ENCODE measurements around the gene MMD. TPM values are rescaled to one million over a fixed set of nuclear protein-coding genes. Genes with fewer than 3 reads are reported as not detected.
A peak's percentile ranks its signal among the peaks of the same experiment; 100 is the strongest.

MMD gene
- total and polyA plus RNA-seq, 9 of the 15 experiments (the other 6 are each of a cell fraction or from before 2014, with no cell fraction given) = 3.1 to 18.9 (median 10.7) TPM

DNA sequence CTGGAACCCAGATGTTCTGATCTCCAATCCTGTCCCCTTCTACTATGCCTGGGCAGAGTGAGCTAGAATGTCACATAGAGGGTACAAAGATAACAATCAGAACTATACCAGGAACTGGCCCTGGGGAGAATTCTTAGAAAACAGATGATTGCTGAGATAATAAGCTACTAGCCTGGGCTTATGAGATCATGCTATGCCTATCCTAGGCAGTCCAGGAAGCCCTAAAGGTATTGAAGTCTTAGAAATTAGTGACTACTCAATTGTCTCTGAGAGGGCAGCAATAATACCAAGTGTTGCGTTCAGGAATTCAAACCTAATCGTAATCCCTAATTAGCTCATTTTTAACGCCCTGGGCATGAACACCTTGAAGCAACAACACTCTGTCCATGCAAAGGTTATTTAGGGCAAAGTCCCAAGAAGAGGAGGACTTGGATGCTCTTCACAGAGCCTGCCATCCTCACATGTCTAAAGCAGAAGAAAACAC, 77.1 kb downstream of the MMD start (continued):
- TF ChIP-seq, protein P1, sequence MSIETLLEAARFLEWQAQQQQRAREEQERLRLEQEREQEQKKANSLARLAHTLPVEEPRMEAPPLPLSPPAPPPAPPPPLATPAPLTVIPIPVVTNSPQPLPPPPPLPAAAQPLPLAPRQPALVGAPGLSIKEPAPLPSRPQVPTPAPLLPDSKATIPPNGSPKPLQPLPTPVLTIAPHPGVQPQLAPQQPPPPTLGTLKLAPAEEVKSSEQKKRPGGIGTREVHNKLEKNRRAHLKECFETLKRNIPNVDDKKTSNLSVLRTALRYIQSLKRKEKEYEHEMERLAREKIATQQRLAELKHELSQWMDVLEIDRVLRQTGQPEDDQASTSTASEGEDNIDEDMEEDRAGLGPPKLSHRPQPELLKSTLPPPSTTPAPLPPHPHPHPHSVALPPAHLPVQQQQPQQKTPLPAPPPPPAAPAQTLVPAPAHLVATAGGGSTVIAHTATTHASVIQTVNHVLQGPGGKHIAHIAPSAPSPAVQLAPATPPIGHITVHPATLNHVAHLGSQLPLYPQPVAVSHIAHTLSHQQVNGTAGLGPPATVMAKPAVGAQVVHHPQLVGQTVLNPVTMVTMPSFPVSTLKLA (conservative IDR thresholded peaks at IDR 0.05) = peak in 1 of 2 experiments; percentile 59; a peak in 1 of 4 replicates
- TF ChIP-seq MTF1 (CRISPR knock-in tag; IDR thresholded peaks at IDR 0.05; ENCODE audit: borderline replicate concordance) = no peak
- no peak for TF ChIP-seq MYBL2 (IDR thresholded peaks at IDR 0.05; ENCODE audit: low read depth)
- no peak for TF ChIP-seq MYBL2 (CRISPR knock-in tag; IDR thresholded peaks at IDR 0.05; ENCODE audit: borderline replicate concordance)
- TF ChIP-seq MAFG (tag; conservative IDR thresholded peaks at IDR 0.05) = no peak
- TF ChIP-seq MEIS2 (IDR thresholded peaks at IDR 0.05; ENCODE audit: partially characterized antibody) = no peak
- TF ChIP-seq ZNF639 (CRISPR knock-in tag; conservative IDR thresholded peaks at IDR 0.05 in 1 of 2, IDR thresholded peaks at IDR 0.05 in 1 of 2) = peak in 1 of 2 experiments; percentile 70; a peak in 2 of 4 replicates
- TF ChIP-seq, protein P2, sequence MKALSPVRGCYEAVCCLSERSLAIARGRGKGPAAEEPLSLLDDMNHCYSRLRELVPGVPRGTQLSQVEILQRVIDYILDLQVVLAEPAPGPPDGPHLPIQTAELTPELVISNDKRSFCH (CRISPR knock-in tag; IDR thresholded peaks at IDR 0.05) = no peak
- TF ChIP-seq, protein P2 (tag; IDR thresholded peaks at IDR 0.05) = peak; percentile 57
- peak; percentile 85 for TF ChIP-seq MTA3 (IDR thresholded peaks at IDR 0.05; ENCODE audit: borderline replicate concordance)
- no peak for TF ChIP-seq ZNF41 (CRISPR knock-in tag; conservative IDR thresholded peaks at IDR 0.05)
- no peak for TF ChIP-seq ZNF561 (CRISPR knock-in tag; conservative IDR thresholded peaks at IDR 0.05)
- no peak for TF ChIP-seq PURB (CRISPR knock-in tag; IDR thresholded peaks at IDR 0.05; ENCODE audit: low read depth)
- no peak for TF ChIP-seq CBX2 (IDR thresholded peaks at IDR 0.05; ENCODE audit: insufficient read depth, low read length, poor library complexity, severe bottlenecking)
- TF ChIP-seq, protein P3, sequence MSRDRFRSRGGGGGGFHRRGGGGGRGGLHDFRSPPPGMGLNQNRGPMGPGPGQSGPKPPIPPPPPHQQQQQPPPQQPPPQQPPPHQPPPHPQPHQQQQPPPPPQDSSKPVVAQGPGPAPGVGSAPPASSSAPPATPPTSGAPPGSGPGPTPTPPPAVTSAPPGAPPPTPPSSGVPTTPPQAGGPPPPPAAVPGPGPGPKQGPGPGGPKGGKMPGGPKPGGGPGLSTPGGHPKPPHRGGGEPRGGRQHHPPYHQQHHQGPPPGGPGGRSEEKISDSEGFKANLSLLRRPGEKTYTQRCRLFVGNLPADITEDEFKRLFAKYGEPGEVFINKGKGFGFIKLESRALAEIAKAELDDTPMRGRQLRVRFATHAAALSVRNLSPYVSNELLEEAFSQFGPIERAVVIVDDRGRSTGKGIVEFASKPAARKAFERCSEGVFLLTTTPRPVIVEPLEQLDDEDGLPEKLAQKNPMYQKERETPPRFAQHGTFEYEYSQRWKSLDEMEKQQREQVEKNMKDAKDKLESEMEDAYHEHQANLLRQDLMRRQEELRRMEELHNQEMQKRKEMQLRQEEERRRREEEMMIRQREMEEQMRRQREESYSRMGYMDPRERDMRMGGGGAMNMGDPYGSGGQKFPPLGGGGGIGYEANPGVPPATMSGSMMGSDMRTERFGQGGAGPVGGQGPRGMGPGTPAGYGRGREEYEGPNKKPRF (IDR thresholded peaks at IDR 0.05; ENCODE audit: low read depth, low read length) = no peak
- no peak for TF ChIP-seq ZNF766 (CRISPR knock-in tag; conservative IDR thresholded peaks at IDR 0.05)
- no peak for TF ChIP-seq ZNF431 (CRISPR knock-in tag; IDR thresholded peaks at IDR 0.05)
- TF ChIP-seq ATF6 (CRISPR knock-in tag; IDR thresholded peaks at IDR 0.05) = no peak
- TF ChIP-seq, protein P4, sequence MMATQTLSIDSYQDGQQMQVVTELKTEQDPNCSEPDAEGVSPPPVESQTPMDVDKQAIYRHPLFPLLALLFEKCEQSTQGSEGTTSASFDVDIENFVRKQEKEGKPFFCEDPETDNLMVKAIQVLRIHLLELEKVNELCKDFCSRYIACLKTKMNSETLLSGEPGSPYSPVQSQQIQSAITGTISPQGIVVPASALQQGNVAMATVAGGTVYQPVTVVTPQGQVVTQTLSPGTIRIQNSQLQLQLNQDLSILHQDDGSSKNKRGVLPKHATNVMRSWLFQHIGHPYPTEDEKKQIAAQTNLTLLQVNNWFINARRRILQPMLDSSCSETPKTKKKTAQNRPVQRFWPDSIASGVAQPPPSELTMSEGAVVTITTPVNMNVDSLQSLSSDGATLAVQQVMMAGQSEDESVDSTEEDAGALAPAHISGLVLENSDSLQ (IDR thresholded peaks at IDR 0.05) = peak; percentile 42; the same call in 1 of the 2 replicates

Measured in K562 (cell line).